NT2/D1 (cell line): ENCODE measurements around the gene MUC3A.
"Not testable (repeated sequence)": the region's sequence is repeated elsewhere in the genome, so short reads cannot be mapped to it uniquely, and the experiment has no call there.

Source experiments
- SUZ12 ChIP-seq: IDR thresholded peaks from 2 replicates; pipeline ENCODE4 v1.6.1; 2011; ENCODE audit not compliant: insufficient read length, insufficient read depth; ENCODE audit errors: extremely low read depth
- YY1 ChIP-seq: IDR thresholded peaks from 2 replicates; pipeline ENCODE4 v1.6.1; 2011; ENCODE audit not compliant: insufficient read length, insufficient read depth

GRCh38 chr7:100919779-100920437 lies 29.4 kb upstream of the MUC3A start:
- TF ChIP-seq SUZ12, YY1: not testable (repeated sequence)
